Central memory CD4-positive, alpha-beta T cell (primary cell): ENCODE data around the gene SLC43A3.
"Not testable (repeated sequence)": the region's sequence is repeated elsewhere in the genome, so short reads cannot be mapped to it uniquely, and the experiment has no call there.

Experiments used
- DNase-seq: peaks from one replicate; pipeline ENCODE4 v3.0.0; 2022

The SLC43A3 gene

GRCh38 chr11:57403802-57404147, 23.1 kb downstream of the SLC43A3 start:
- DNase-seq: no peak

GRCh38 chr11:57403003-57403801, 23.7 kb downstream of the SLC43A3 start:
- not testable (repeated sequence) for DNase-seq

GRCh38 chr11:57402188-57403002, 24.5 kb downstream of the SLC43A3 start:
- no peak for DNase-seq

GRCh38 chr11:57399972-57400578, 26.8 kb downstream of the SLC43A3 start:
- no peak for DNase-seq

- no peak for DNase-seq
Measured at GRCh38 chr11:57399221-57399620, 27.7 kb downstream of the SLC43A3 start.

GRCh38 chr11:57397394-57397990, 29.4 kb downstream of the SLC43A3 start:
- DNase-seq: no peak

GRCh38 chr11:57396744-57397143, 30.2 kb downstream of the SLC43A3 start:
- no peak for DNase-seq

GRCh38 chr11:57395905-57396623, 30.9 kb downstream of the SLC43A3 start:
- DNase-seq: no peak

GRCh38 chr11:57394203-57394965, 32.5 kb downstream of the SLC43A3 start:
- no peak for DNase-seq

- DNase-seq: no peak
Measured at GRCh38 chr11:57392763-57393105, 34.2 kb downstream of the SLC43A3 start.

GRCh38 chr11:57392066-57392762, 34.7 kb downstream of the SLC43A3 start:
- no peak for DNase-seq

- DNase-seq: no peak
Measured at GRCh38 chr11:57391539-57391938, 35.4 kb downstream of the SLC43A3 start.

GRCh38 chr11:57391111-57391510, 35.8 kb downstream of the SLC43A3 start:
- no peak for DNase-seq

GRCh38 chr11:57390535-57390934, 36.4 kb downstream of the SLC43A3 start, which contains the start of gene PRG2:
Gene PRG2 (minus strand): TSS chr11:57390650. CDS start chr11:57389944, 706 bp downstream.
- no peak for DNase-seq

GRCh38 chr11:57387289-57388030, 39.5 kb downstream of the SLC43A3 start:
- no peak for DNase-seq

GRCh38 chr11:57386178-57386940, 40.6 kb downstream of the SLC43A3 start:
- no peak for DNase-seq

- no peak for DNase-seq
Measured at GRCh38 chr11:57380975-57381374, 45.9 kb downstream of the SLC43A3 start, which contains the start of gene PRG3. Gene PRG3 (minus strand): TSS chr11:57381150. CDS start chr11:57380708, 442 bp downstream.

- DNase-seq: no peak
Measured at GRCh38 chr11:57379732-57380131, 47.2 kb downstream of the SLC43A3 start.

- no peak for DNase-seq
Measured at GRCh38 chr11:57378186-57378585, 48.7 kb downstream of the SLC43A3 start.
